PFSK-1 (cell line): ENCODE data around the gene THAP10.

Source experiments
- FOXP2 ChIP-seq: optimal IDR thresholded peaks from 2 replicates; pipeline ENCODE3; 2011; ENCODE audit warnings: borderline replicate concordance, control low read depth, inconsistent platforms; ENCODE audit not compliant: insufficient read depth; ENCODE audit errors: extremely low read length, extremely low read depth
- POLR2AphosphoS5 ChIP-seq: IDR thresholded peaks from 2 replicates; pipeline ENCODE4 v1.6.1; 2012; ENCODE audit warnings: low read depth, mild to moderate bottlenecking, control low read depth, low read length, moderate library complexity
- SIN3A ChIP-seq: IDR thresholded peaks from 2 replicates; pipeline ENCODE4 v1.6.1; 2012; ENCODE audit warnings: mild to moderate bottlenecking, low read length, moderate library complexity, borderline replicate concordance; ENCODE audit not compliant: insufficient read depth
- TAF1 ChIP-seq: IDR thresholded peaks from 2 replicates; pipeline ENCODE4 v1.6.1; 2012; ENCODE audit warnings: low read length, control low read depth, borderline replicate concordance; ENCODE audit not compliant: insufficient read depth
- TF ChIP-seq, protein P1 (sequence below), 2 experiments: IDR thresholded peaks; 2 replicates each; pipeline versions ENCODE4 v1.6.1 to v1.8.0; 2011 to 2012; ENCODE audit warnings: low read depth in 2 of 2, low read length in 2 of 2, control low read depth in 1 of 2, inconsistent platforms in 1 of 2, mild to moderate bottlenecking in 1 of 2, moderate library complexity in 1 of 2; ENCODE audit not compliant: insufficient read depth in 1 of 2

THAP10 gene

GRCh38 chr15:70853973-70854665, 38.1 kb downstream of the THAP10 start, which contains the start of gene LARP6:
Gene LARP6, minus strand, starts transcription at chr15:70854157. Its CDS starts 69 bp downstream, at chr15:70854088.
- TF ChIP-seq, protein P1, sequence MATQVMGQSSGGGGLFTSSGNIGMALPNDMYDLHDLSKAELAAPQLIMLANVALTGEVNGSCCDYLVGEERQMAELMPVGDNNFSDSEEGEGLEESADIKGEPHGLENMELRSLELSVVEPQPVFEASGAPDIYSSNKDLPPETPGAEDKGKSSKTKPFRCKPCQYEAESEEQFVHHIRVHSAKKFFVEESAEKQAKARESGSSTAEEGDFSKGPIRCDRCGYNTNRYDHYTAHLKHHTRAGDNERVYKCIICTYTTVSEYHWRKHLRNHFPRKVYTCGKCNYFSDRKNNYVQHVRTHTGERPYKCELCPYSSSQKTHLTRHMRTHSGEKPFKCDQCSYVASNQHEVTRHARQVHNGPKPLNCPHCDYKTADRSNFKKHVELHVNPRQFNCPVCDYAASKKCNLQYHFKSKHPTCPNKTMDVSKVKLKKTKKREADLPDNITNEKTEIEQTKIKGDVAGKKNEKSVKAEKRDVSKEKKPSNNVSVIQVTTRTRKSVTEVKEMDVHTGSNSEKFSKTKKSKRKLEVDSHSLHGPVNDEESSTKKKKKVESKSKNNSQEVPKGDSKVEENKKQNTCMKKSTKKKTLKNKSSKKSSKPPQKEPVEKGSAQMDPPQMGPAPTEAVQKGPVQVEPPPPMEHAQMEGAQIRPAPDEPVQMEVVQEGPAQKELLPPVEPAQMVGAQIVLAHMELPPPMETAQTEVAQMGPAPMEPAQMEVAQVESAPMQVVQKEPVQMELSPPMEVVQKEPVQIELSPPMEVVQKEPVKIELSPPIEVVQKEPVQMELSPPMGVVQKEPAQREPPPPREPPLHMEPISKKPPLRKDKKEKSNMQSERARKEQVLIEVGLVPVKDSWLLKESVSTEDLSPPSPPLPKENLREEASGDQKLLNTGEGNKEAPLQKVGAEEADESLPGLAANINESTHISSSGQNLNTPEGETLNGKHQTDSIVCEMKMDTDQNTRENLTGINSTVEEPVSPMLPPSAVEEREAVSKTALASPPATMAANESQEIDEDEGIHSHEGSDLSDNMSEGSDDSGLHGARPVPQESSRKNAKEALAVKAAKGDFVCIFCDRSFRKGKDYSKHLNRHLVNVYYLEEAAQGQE (IDR thresholded peaks at IDR 0.05; ENCODE audit: insufficient read depth in 1 of 2, low read depth in 2 of 2, low read length in 2 of 2), result no peak
- TF ChIP-seq TAF1 (no peak), FOXP2 (no peak), SIN3A (no peak), POLR2AphosphoS5 (no peak)

- TF ChIP-seq, protein P1 (IDR thresholded peaks at IDR 0.05; ENCODE audit: insufficient read depth in 1 of 2, low read depth in 2 of 2, low read length in 2 of 2), result no peak
Measured at GRCh38 chr15:70853318-70853972, 38.8 kb downstream of the THAP10 start.

DNA sequence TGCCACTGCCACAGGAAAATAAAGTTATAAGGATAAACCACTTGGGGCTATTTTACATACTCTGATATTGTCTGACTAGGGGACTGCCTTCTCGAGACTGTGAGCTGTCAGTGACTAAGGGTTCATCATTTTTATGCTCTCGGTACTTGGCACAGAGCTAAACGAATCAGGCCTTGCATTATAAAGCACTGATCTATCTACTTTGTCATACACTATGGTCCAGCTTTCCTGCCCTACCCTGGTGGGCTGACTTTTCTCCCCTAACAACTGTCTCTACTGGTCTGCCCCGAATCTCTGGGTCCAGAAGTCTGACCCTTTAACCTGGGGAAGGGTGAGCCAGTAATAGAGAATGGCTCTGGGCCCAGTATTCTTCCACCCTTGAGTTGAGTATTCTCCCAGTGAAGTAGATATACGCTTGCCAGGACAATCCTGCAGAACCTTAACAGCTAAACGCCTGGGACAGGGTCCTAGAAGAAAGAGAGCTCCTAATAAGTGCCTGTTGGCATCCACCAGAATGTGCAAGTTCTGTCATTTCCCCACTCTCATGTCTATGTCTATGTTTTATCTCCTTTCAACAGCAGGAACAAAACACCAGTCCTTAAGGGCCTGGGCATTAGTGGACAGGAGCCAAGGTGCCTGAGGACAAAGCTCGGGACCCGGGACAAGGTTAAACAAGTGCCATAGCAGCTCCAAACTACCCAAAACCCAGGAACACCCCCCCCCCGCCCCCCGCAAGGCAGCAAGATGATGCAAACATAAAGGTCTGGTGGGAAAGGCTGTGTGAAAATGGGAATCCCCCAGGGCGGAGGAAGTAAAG, 39.5 kb downstream of the THAP10 start:
- TF ChIP-seq POLR2AphosphoS5 (no peak), TAF1 (no peak), FOXP2 (no peak), SIN3A (no peak)
- TF ChIP-seq, protein P1 (IDR thresholded peaks at IDR 0.05; ENCODE audit: insufficient read depth in 1 of 2, low read depth in 2 of 2, low read length in 2 of 2), result no peak

GRCh38 chr15:70851889-70852288, 40.3 kb downstream of the THAP10 start:
- TF ChIP-seq POLR2AphosphoS5 (no peak), TAF1 (no peak)

DNA sequence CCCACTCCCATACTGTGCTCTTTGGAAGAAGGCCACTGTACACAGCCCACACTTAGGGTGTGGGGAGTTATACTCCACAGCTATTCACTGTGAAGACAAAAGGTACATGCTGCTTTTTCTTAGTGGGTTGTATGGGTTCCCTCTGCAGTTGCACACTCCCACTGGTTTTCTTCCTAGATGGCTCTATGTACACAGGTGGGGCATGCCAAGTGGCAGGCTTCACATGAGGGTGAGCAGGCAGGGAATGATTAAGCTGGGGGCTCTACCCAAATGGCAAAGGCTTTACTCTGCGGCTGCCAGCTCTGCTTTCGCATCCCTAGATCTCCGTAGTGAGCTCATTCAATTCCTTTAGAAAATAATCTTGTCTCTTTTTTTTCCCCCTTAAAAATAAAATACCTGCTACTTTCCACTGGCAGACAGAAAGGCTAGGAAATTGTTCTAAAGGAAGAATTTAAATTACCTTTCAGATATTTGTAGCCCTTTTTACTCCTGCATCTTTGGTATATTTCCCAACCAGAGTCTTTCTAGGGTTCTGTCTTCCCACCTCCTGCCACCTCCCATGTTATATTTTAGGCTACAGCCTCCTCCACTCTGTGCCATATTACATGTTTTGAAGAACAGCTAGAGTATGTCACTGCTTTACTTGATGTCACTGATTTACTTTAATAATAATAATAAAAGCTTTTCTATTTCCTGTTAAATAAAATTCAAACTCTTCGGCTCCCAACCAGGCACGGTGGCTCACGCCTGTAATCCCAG, 46.5 kb downstream of the THAP10 start:
- TF ChIP-seq SIN3A, result no peak
- TF ChIP-seq FOXP2, result no peak
- TF ChIP-seq, protein P1 (IDR thresholded peaks at IDR 0.05; ENCODE audit: insufficient read depth in 1 of 2, low read depth in 2 of 2, low read length in 2 of 2), result no peak
- TF ChIP-seq POLR2AphosphoS5, result no peak
- no peak for TF ChIP-seq TAF1
